ENCODE results near the gene SLC15A1. TPM values are rescaled to one million over a fixed set of nuclear protein-coding genes. Genes with fewer than 3 reads are reported as not detected.
A peak's percentile ranks its signal among the peaks of the same experiment; 100 is the strongest.

SLC15A1 gene
- total RNA-seq, 1 experiment from 2014 or later, result not detected

DNA sequence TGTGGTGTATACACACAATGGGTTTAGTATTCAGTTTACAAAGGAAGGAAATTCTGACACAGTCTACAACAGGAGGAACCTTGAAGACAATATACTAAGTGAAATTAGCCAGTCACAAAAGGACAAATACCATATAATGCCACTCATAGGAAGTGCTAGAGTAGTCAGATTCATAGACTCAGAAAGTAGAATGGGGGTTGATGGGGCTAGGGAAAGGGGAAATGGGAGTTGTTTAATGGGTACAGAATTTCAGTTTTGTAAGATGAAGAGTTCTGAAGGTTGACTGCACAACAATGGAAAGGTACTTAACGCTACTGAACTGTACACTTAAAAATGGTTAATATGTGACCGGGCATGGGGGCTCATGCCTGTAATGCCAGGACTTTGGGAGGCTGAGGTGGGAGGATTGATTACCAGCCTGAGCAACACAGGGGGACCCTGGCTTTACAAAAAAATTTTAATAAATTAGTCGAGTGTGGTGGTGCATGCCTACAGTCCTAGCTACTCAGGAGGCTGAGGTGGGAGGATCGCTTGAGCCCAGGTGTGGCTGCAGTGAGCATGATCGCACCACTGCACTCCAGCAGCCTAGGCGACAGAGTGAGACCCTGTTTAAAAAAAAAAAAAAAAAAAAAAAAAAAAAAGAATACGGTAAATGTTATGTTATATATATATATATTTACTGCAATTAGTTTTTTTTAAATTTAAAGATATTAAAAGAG is 45.0 kb downstream of the SLC15A1 start:
- DNase-seq (ENCODE audit: low spot score), result no peak

DNA sequence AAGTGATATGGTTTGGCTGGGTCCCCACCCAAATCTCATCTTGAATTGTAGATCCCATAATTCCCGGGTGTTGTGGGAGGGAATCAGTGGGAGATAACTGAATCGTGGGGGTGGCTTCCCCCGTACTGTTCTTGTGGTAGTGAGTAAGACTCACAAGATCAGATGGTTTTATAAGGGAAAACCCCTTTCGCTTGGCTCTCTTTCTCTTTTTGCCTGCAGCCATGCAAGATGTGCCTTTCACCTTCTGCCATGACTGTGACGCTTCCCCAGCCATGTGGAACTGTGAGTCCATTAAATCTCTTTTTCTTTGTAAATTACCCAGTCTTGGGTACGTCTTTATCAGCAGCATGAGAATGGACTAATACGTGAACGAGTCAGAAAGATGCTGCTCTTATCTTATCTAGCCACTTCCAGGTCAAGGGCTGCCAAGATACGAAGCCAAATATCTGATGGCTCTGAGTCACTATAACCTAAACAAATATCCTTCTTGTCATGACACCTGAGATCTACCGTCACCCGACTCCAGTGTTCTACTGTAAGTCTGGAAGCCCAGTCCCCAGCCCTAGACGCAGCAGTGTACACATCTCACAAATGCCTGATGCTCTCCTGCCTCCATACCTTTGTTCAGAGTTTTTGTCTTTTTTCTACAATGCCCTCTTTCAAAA is 45.9 kb downstream of the SLC15A1 start:
- no peak for DNase-seq (ENCODE audit: low spot score)

DNA sequence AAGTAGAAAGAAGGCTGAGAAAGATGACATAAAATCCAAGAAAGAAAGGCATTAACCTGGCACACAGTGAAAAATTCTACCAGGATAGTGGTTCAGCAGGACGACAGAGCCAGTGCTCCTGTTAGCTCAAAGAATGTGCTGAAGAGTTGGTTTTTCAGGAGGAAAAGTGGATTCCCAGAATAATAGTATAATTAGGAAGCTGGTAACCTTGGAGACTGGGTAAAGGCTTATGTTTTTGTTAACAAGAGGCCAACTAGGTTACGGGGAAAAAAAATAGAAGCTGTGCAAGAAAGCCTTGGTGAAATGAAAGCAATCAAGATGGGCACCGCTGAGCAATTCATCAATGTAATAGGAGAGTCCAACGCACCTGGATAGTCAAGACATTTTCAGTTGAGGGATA is 54.7 kb downstream of the SLC15A1 start:
- DNase-seq (ENCODE audit: low spot score), result no peak

DNA sequence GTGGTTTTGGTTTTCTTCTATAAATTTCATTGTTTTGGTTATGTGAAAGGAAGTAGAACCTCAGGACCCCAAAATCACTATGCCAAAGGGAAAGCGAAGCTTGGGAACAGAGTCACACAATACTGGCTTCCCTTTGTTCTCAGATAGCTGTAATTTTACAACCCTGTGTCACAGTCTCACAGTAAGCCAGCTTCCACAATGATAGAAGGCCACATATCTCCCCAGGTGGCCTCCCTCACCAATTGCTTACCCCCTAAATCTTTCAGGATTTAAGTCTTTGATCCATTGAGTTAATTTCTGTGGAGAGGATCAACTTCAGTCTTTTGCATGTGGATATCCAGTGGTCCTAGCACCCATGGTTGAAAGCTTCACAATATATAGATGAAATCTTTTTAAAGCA is 58.7 kb downstream of the SLC15A1 start:
- DNase-seq (ENCODE audit: low spot score), result no peak

DNA sequence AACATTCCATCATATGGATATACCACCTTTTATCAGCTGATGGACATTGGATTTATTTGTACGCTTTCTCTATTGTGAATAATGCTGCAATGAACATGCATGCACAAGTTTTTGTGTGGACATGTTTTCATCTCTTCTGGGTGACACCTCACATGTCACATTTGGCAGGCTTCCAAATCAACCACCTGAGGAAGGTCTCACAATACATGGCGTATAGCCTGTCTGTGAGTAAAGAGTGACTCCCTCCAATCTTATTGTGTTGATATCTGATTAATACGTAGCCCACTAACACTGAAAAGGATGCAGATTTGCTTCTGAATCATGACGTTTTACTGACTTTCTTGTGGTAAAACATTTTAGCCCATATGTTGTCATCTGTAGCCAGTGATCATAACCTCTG is 61.1 kb downstream of the SLC15A1 start:
- DNase-seq (ENCODE audit: low spot score), result no peak

DNA sequence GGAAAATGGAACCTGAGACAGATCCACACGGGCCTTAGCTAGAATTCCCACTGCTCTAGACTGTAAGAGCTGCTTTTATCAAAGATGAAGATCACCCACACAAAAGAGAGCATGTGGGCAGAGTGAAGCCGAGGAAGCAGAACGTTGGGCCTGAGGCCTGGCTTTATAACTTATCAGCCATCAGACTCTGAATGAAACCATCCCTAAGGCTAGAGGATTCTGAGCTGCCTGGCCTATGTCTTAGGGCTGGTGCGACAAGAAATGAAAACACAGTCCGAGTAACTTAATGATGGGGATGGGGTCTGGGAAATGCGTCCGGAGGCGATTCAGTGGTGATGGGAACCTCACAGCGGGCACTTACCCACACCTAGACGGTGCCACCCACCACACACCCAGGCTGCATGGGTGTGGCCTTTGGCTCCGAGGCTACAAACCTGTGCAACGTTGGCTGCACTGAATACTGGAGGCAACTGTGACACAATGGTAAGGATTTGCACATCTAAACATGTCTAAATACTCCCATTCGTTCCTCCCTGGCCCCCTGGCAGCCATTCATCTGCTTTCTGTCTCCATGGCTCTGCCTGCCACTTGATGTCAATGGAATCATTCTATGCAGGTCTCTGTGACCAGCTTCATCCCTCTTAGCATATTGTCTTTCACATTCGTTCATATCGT is 62.0 kb downstream of the SLC15A1 start:
- DNase-seq (ENCODE audit: low spot score), result no peak

DNA sequence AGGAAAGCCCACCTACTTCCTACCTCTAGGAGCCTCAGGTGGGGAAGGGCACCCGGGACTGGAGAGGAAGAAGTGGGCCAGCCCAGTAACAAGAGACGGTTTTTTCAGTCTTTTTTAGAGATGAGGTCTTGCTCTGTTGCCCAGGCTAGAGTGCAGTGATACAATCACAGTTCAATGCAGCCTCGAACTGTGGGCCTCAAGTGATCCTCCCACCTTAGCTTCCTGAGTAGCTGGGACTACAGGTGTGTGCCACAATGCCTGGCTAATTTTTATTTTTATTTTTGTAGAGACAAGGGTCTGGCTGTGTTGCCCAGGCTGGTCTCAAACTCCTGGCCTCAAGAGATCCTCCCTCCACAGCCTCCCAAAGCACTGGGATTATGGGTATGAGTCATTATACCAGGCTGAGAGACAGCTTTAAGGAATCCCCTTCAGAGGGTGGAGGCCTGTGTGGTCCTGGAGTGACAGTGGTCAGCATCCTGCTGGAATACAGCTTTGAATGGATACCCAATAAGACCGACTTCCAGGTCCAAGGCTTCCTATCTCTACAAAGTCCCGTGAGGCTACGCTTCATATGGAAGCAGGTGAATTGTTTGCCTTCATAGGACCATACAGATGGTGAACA is 63.0 kb downstream of the SLC15A1 start:
- DNase-seq (ENCODE audit: low spot score), result no peak

DNA sequence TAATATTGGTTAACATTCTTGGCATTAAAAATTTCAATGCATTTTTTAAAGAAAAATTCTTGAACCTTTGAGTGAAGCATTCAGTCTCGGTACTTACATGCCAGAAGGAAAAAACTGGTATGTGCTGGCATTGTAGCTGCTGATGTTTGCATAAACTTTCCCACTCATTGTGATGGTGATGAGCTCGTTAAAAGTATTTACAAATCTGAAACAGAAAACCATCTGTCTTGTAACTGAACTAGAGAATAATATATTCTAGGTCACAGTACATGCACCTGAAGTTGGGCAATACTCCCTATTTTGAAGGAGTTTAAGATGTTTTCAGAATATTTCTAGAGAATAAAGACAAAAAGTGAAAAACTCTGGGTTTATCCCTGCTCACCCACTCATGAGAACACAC is 64.1 kb downstream of the SLC15A1 start:
- DNase-seq (ENCODE audit: low spot score), result no peak

DNA sequence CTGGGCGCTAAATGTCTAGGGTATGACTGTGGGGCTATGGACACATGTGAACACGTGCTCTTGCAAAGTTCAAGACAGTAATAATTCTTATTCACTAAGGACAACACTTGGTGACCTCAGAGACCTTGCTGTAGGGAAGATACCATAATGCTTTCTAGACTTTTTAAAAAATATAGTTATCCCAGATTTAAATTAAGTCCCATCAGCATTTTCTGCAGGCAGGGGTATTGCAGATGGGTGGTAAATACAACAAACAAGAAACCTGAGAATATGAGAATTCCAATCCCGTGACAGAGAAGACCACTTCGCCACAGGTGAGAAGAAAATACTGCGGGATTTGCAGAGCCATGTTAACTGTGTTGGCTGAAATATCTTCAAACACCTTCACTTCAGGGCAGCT is 65.2 kb downstream of the SLC15A1 start:
- no peak for DNase-seq (ENCODE audit: low spot score)

DNA sequence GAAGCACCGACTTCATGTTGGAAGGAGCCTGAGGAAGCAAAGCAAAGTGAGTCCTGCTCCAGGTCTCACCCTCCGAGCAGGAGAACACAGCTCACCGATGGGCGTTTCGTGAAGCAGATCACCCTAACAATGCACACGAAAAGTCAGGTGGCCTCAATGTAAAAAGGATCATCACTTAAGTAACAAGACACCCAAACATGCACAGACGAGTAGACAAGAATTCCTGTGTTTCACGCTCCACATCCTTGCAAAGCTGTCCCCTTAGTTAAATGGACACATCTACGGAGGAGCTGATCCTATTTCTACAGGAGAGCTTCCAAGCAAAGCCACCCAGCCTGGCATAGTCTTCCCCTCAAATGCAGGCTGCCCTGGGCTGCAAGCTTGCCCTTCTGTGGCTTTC is 66.2 kb downstream of the SLC15A1 start:
- no peak for DNase-seq (ENCODE audit: low spot score)

DNA sequence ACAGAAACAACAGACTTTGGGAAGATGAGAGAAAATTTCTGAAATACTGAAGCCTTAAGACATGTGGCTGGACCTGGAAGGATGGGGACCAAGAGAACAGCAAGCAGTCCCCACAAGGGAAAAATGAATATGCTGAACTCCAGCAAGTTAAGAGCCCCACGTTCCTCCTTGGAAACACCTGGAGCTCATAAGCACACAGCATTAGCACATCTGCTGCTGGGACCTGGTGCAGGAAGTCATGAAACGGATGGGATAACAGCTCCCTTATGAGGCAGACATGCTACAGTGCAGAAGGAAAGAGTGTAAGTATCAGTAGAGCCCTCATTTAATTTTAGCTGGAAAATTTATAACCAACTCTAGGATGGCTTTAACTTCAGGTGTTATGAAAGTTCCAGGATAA is 67.3 kb downstream of the SLC15A1 start:
- no peak for DNase-seq (ENCODE audit: low spot score)

DNA sequence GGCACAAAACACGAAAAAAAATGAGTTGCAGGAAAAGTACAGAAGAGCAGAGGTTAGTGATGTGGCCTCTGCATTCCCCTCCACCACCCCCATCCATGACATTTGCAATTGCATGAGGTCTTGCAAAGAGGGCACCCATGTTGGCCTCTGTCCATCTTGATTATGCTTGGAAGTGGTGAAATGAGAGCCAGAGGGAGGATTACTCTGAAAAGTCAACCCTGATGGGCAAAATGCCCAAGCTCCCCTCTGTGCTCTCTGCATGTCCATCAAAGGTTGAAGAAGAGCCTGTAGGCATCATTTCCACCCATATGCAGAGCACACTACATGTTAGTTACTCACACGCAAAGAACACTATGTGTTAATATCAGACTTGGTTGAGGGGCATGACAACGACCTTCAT is 71.4 kb downstream of the SLC15A1 start:
- no peak for DNase-seq (ENCODE audit: low spot score)

DNA sequence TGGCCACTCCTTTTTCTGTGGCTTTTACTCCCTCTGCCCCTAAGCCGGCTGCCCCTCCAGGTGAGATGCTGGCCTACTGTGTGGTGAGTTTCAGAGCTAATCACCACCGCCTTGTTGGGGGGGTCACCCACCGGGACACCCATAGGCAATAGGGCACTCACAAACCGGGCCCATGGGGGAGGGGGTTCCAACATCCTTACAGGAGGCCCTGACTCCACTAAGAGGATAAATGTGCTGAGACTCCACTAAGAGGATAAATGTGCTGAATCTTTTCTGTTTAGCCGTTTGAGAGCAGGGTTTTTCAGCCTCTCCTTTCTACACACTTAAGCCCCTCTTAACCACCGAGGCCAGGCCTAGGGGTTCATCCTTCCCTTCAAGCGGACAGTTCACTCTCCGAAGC is 73.7 kb downstream of the SLC15A1 start:
- no peak for DNase-seq (ENCODE audit: low spot score)

DNA sequence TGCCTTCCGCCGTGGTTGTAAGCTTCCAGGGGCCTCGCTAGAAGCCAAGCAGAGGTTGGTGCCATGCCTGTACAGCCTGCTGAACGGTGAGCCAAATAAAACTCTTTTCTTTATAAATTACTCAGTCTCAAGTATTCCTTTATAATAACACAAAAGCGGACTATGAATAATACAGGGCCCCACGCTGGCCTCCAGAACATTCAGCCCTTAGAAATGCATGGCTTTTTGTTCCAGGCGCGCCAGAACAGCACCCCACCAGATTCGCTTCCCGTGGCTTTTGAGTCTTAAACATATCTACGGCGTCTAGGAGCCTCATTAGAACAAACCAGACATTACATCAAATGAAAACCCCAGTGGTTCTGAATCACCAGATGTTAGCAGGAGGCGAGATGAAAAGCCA is 75.1 kb downstream of the SLC15A1 start:
- DNase-seq (ENCODE audit: low spot score), result no peak

DNA sequence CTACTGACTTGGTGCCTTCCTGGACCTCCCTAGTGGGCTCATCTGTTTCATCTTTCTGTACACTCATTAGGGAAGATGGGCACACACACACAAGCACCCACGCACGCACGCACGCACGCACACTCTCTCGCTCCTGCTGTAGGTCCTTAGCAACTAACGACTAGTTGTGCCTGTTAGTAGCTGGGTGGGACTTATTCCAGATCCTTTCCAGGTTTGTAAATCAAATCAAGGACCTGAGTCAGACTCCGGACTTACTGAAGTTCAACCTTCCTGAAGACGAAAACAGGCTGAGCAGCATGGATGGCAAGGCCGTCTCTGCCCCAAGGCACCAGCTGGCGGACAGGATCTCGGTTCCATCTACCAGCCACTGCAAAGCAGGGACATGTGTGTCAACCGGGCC is 76.2 kb downstream of the SLC15A1 start:
- no peak for DNase-seq (ENCODE audit: low spot score)

DNA sequence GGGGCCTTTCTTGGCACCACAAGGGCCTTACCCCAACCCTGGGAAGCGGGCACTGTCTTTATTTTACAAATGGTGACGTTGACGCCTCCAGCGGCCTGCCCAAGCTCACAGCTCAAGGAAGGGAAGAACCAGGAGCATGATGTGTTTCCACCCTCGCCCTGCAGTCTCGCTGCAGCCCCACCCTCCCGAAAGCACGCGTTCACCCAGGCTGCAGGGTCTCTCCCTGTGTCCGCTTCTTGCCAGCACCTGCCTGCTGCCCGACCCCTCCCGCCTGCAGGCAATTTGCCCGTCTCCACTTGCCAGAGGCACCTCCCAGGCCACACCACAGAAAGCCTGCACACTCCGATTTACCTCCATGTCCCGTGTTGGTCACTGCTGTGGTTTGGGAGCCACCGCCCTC is 76.6 kb downstream of the SLC15A1 start:
- DNase-seq (ENCODE audit: low spot score), result no peak

DNA sequence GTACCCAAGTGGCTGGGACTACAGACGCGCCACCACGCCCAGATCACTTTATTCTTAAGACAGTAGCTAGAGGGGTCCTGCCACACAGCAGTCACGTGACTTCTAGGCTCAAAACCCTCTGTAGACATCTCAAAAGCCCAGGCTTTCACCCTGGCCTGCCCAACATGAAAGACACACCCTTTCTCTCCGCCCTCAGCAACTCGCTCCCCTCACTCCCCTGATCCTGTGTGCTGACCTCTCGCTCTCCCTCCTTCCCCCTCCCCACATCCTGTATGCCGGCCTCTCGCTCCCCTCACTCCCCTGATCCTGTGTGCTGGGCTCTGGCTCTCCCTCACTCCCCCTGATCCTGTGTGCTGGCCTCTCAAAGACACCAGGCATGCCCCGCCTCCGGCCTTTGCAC is 77.4 kb downstream of the SLC15A1 start:
- DNase-seq (ENCODE audit: low spot score), result no peak

DNA sequence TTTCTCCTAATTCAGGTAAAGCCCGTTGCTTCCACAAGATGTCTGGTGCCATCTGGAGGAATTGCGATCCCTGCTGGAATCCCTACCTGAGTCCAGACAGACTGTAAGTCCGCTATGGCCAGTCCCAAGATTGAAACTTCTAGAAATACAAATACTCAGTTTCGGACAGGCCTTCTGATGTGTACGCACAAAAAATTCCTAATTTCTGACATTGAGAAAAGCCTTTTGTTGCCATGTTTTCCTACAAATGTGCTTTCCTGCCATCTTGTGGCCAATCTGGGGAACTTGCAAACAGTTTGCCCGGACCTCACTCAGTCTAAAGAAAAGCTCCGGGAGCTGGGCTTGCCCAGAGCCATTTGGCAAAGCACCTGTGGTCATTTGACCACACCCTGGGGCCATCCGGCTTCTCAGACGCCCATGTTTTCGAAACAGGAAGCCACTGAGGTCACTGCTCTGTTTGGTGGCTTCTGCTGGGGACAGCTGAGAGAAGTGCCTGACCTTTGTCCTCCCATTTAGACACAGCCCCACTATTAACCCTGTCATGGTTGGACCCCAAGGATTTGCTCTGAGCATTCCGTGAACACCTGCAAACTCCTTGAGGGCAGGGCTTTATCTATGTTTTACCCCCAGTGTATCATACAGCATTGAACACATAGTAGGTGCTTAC is 79.4 kb downstream of the SLC15A1 start:
- DNase-seq (ENCODE audit: low spot score), result peak; percentile 93

DNA sequence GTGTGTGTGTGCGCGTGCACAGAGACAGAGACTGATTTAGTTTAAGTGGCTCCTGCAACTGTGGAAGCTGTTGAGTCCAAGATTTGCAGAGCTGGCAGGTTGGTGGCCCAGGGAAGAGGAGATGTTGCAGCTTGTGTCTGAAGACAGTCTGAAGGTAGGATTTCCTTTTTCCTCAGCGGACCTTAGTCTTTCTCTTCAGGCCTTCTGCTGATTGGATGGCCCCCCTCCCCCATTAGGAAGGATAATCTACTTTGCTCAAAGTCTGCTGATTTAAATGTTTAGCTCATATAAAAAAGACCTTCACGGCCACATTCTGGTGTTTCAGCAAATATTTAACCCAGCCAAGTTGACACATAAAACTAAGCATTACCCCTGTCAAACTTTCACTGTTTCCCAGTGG is 84.3 kb downstream of the SLC15A1 start:
- DNase-seq (ENCODE audit: low spot score), result no peak

DNA sequence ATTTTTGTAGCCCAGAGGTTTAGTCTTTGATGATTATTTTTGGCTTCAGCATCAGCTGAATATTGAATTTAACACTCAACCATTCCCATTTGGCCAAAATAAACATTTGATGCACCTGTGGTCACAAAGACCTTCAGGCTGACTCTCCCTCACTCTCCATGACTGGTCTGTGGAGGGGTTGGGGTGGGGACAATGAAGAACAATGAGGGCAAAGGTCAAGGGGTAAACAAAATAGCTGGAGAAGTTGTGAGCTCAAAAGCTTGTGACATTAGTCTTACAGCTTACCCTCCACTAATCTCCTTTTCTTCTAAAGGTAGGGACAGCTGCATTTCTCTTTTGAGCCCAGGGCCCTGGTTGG is 86.9 kb downstream of the SLC15A1 start:
- DNase-seq (ENCODE audit: low spot score), result peak; percentile 29

DNA sequence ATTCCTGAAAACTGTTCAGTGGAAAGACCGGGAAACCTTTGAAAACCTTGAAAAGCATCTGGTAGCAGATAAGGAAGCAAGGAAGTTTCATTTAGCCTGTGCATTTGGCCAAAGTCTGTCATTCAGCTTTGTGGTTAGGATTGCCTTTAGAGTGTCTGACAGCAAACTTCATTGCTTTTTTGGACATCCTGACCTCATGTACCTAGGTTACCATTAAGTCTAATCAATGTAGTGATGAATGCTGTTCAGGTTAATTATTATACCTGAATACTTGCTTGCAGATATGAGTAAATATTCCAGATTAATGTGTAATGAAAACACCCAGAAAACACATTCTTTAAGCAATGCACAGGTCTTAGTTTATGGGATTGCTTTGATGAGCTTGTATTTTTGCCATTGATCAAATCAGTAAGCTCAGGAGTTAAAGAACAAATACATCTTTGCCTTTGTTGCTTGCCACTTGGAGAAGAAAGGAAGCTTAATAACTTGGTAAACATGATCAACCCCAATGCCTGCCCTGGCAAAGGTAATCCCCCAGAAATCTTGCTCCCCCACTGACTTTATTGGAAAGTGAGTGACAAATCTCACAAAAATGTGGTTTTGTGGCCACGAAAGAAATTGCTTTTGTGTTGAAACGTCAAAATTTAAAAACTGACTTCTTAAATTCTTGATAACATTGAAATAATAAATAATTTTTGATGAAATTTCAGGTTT is 87.4 kb downstream of the SLC15A1 start:
- DNase-seq (ENCODE audit: low spot score), result peak; percentile 45
